Fibroblast of skin of scalp (primary cell): Measurements from ENCODE around the gene UBR3.
"Not testable (repeated sequence)": the region's sequence is repeated elsewhere in the genome, so short reads cannot be mapped to it uniquely, and the experiment has no call there.

Experiments used
- DNase-seq: peaks from one replicate; pipeline ENCODE4 v3.0.0-alpha.2; 2013

UBR3 gene

DNA sequence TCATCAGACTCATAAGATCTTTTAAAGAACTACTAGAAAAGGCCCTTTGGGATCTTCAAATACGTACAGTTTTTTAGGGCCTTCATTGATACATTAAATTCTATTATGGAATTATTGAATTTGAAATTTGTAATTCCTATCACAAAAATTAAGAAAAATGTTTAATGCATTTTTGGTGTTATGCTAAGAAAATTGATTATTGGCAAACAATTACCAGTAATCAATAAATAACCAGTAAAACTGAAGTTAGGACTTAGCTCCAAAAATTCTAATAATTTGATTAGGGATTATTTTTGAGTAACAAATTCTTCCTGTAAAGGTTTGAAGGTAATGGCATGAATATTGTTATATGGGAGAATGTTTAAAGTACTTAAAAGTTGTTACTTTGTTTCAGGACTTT lies 119.3 kb downstream of the UBR3 start:
- no peak for DNase-seq

DNA sequence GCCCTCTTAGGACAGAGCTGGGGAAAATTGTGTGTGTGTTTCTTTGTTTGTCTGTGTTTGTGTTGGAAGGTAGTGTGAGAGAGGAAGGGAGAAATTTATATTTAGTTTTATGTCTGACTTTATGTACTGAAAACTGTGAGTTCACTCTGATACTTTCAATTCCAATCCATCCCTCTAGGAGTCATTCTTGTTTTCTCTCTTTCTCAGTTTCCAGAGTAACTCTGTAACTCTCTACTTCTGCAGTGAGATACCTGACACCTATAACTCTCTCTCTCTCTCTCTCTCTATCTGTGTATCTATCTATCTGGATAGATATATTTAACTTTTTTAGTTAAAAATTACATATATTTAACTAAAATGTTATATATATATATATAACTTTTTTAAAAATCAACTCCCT lies 128.7 kb downstream of the UBR3 start:
- DNase-seq, result no peak

DNA sequence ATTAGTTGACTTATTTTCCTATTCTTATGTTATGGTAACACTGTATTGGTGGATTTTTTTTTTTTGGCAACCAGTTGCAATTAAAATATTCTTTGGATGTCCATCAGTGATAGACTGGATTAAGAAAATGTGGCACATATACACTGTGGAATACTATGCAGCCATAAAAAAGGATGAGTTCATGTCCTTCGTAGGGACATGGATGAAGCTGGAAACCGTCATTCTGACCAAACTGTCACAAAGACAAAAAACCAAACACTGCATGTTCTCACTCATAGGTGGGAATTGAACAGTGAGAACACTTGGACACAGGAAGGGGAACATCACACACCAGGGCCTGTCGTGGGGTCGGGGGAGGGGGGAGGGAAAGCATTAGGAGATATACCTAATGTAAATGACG lies 130.0 kb downstream of the UBR3 start:
- DNase-seq, result not testable (repeated sequence)

DNA sequence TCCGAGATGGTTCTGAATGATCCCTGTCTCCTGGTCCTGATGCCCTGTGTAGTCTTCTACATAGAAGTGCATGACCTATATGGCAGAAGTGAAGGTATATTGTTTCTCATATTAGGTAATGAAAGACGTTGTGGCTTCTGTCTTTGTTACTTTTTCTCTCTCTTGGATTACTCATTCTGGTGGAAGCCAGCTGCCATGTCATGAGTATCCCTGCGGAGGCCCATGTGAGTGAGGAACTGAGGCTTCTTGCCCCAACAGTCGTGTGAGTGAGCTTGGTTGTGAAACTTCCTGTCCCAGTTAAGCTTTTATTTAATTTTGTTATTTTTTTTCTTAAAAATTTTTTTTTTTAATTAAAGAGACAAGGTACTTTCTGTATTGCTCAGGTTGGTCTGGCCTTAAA lies 134.7 kb downstream of the UBR3 start:
- DNase-seq, result peak; percentile 37

DNA sequence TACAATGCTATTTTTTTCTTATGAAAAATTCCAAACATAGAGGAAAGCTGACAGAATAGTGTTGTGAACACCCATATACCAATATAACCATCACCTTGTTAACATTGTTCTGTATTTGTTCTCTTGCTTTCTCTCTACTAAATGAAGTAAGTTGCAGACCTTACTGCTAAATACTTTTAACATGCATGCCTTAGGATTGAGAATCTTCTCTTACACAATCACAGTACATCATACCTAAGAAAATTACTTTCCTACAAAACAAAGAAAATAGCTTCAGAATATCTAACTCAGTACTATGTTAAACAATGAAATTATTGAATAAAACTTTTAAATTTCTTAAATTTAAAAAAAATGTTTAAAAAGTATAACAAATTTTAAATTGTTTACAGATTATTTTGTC lies 136.5 kb downstream of the UBR3 start:
- DNase-seq, result no peak

GRCh38 chr2:169964740-169965139 lies 137.5 kb downstream of the UBR3 start:
- DNase-seq, result no peak

- DNase-seq, result no peak
Observed at GRCh38 chr2:169965495-169965894, 138.2 kb downstream of the UBR3 start.

DNA sequence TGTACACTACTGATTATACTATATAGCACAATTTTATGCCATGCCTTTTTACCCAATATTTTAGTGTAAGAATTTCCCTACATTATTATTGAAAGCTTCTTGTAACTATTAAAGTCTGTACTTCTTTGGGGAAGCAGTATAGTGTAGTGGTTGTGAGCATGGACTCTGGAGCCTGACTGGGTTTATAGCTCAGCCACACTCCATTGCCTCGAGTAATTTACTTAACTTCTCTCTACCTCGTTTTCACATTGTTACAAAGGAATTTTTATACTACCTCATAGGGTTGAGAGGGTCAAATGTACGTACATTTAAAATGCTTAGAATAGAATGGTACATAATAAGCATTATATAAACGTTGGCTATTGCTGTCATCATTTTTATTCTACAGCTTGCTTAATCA lies 139.2 kb downstream of the UBR3 start:
- no peak for DNase-seq

GRCh38 chr2:169968743-169969142 lies 141.5 kb downstream of the UBR3 start:
- DNase-seq, result no peak

DNA sequence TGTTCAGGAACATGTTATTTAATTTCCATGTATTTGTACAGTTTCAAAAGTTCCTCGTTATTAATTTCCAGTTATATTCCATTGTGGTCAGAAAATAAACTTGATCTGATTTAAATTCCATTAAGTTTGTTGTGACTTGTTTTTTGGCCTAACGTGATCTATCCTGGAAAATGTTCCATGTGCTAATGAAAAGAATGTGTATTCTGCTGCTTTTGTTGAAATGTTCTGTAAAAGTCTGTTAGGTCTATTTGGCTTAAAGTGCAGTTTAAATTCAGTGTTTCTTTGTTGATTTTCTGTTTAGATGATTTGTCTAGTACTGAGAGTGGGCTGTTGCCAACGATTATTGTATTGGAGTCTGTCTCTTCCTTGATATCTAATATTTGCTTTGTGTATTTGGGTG lies 148.0 kb downstream of the UBR3 start:
- DNase-seq, result no peak

GRCh38 chr2:169976335-169976851 lies 149.1 kb downstream of the UBR3 start:
- no peak for DNase-seq

DNA sequence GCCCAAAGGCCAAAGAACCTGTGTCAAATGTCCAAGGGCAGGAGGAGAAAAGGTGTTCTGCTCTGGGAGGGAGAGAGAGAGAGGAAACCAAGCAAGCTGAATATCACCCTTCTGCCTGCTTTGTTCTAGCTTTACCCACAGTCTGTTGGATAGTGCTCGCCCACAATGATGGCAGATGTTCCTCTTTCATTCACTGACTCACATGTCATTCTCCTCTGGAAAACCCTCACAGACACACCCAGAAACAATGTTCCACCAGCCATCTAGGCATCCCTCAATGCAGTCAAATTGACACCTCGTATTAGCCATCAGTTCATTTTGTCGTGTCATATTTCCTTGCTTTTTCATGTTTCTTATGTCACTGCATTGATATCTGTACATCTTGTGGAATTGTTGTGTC lies 150.3 kb downstream of the UBR3 start:
- DNase-seq, result no peak

DNA sequence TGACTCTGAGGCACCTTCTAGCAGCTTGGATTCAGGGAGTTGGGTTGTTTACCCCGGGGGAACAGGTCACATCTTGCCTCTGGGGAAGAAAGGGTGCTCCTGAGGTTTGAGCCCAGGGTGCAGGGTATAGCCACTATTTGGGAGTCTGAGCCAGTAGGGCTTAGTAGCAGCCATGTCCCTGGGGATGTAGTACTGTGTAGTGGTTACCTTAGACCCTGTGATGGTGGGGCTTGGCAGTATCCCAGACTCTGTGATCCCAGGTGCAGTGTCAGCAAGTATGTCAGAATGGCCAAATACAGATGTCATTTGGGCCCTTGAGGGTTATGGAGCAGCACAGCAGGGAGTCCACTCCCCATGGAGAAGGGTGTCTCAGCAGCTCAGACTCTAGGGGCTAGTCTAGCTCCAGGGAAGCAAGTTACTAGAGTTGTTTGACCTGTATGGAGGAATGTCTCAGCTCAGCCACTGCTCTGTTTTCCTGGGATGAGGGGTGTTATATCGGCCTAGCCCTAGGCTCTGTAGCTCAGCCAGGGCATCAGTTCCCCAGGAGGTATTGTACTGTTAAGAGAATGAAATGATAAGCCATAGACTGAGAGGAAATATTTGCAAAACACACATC lies 151.3 kb downstream of the UBR3 start:
- no peak for DNase-seq

- DNase-seq, result no peak
Observed at GRCh38 chr2:169979025-169979424, 151.8 kb downstream of the UBR3 start.

DNA sequence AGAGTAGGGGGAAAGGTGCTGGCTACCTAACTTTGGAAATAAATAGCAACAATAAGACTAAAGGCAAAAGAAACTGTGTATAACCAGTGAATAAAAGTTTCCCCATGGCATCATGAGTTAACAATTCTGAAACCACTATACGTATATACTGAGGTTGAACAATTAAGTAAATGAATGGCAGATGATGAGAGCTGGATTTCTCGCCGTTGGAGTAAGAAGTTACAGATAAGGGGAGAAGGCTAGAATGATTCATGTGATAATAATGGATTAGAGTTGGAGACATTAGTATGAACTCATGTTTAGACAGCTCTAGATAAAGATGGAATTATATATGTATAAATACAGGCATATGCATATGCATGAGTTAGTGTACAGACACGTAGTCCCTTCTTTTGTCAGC lies 152.7 kb downstream of the UBR3 start:
- DNase-seq, result peak; percentile 13

- DNase-seq, result no peak
Observed at GRCh38 chr2:169980643-169981042, 153.4 kb downstream of the UBR3 start.

DNA sequence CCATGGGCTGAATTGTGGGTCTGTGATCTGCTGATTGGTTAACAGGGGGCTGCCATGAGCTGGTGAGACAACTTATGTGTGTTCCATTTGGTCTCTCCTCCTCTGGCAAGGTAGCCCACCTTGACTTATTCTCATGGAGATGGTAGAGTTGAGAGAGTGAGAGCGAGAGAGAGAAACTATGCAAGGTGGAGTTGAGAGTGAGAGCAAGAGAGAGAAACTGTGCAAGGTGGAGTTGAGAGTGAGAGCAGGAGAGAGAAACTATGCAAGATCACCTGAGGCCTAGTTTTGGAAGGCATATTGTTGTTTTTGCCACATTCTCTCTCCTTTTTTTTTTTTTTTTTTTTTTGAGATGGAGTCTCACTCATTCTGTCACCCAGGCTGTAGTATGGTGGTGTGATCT lies 155.7 kb downstream of the UBR3 start:
- DNase-seq, result no peak

GRCh38 chr2:169983506-169983905 lies 156.3 kb downstream of the UBR3 start:
- no peak for DNase-seq

- no peak for DNase-seq
Observed at GRCh38 chr2:169984145-169984544, 156.9 kb downstream of the UBR3 start.

GRCh38 chr2:169994752-169995151 lies 167.5 kb downstream of the UBR3 start:
- DNase-seq, result no peak

GRCh38 chr2:169997140-169997887 lies 170.1 kb downstream of the UBR3 start:
- DNase-seq, result no peak

- DNase-seq, result peak; percentile 58
Observed at GRCh38 chr2:169999054-169999453, 171.8 kb downstream of the UBR3 start.

DNA sequence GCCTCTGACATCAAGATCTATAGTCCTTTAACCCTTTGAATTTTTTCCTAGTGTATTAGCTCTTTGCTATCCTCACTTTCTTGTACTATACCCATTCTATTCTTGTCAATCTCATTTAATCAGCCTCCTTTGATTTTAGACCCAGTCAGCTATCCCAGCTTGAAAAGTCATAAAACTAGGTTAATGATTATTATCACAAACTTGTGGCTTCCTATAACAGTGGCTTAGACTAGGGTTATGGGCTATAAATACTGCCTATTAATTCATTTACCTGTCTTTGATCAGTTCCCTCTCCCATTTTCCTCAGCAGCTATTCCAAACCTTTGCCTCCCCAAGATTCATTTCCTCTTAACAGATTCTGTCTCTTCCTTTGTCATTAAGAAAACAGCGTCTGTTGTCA lies 174.8 kb downstream of the UBR3 start:
- DNase-seq, result no peak

- no peak for DNase-seq
Observed at GRCh38 chr2:170005702-170006101, 178.4 kb downstream of the UBR3 start.
